Stimulated activated naive CD8-positive, alpha-beta T cell treated with anti-CD3 and anti-CD28 coated beads, Interleukin-15, Interleukin-2, amounts not matched to agents 100 ng/mL and 50 ng/mL, for 24 hours (primary cell): Measurements from ENCODE around the gene TNFAIP1.
"Not testable (repeated sequence)": the region's sequence is repeated elsewhere in the genome, so short reads cannot be mapped to it uniquely, and the experiment has no call there.

Experiments
- H3K27ac Mint-ChIP-seq: one replicate; pipeline ENCODE4 v1.8.0; 2021; ENCODE audit warnings: mild to moderate bottlenecking, mixed read lengths
- H3K27me3 Mint-ChIP-seq: one replicate; pipeline ENCODE4 v1.8.0; 2021; ENCODE audit warnings: mixed read lengths
- H3K36me3 Mint-ChIP-seq: one replicate; pipeline ENCODE4 v1.8.0; 2021; ENCODE audit warnings: low read depth, mixed read lengths
- H3K4me1 Mint-ChIP-seq: one replicate; pipeline ENCODE4 v1.8.0; 2021; ENCODE audit warnings: low read depth, mixed read lengths
- H3K4me3 Mint-ChIP-seq: one replicate; pipeline ENCODE4 v1.8.0; 2021; ENCODE audit warnings: mild to moderate bottlenecking, mixed read lengths
- H3K9me3 Mint-ChIP-seq: one replicate; pipeline ENCODE4 v1.8.0; 2021; ENCODE audit warnings: mixed read lengths

TNFAIP1 gene

GRCh38 chr17:28335201-28335958 is at the start of gene TNFAIP1, which contains the start of gene IFT20:
TSS of gene TNFAIP1 (plus strand) at chr17:28335761. CDS start at chr17:28339522, 3,761 bp downstream.
TSS of gene IFT20 (minus strand) at chr17:28335472. CDS start at chr17:28331985, 3,487 bp downstream.
- Mint-ChIP-seq H3K9me3 (no peaks in the 10 kb centered on the region), H3K27ac (peak within 1 kb of the TSS; percentile 89), H3K4me1 (peaks cover 43% of the 10 kb centered on the region), H3K4me3 (peak within 1 kb of the TSS; percentile 90), H3K27me3 (no peaks in the 10 kb centered on the region), H3K36me3 (no peaks in the 10 kb centered on the region)

GRCh38 chr17:28285965-28286364 is 49.6 kb upstream of the TNFAIP1 start:
- H3K36me3 Mint-ChIP-seq: no peaks in the 10 kb centered on the region

GRCh38 chr17:28290703-28291102 is 44.9 kb upstream of the TNFAIP1 start:
- H3K27me3 Mint-ChIP-seq: peaks cover 29% of the 10 kb centered on the region
- H3K4me3 Mint-ChIP-seq: no peak overlapping the region
- H3K9me3 Mint-ChIP-seq: no peaks in the 10 kb centered on the region
- H3K36me3 Mint-ChIP-seq: no peaks in the 10 kb centered on the region
- peaks cover 5% of the 10 kb centered on the region for H3K4me1 Mint-ChIP-seq
- no peak overlapping the region for H3K27ac Mint-ChIP-seq

More at GRCh38 chr17:28285965-28286364, 49.6 kb upstream of the TNFAIP1 start:
- Mint-ChIP-seq H3K27ac (no peak overlapping the region), H3K4me3 (no peak overlapping the region), H3K27me3 (peaks cover 8% of the 10 kb centered on the region), H3K9me3 (no peaks in the 10 kb centered on the region), H3K4me1 (no peaks in the 10 kb centered on the region)

- Mint-ChIP-seq H3K4me1 (peaks cover 17% of the 10 kb centered on the region), H3K4me3 (no peak overlapping the region), H3K9me3 (no peaks in the 10 kb centered on the region), H3K27me3 (peaks cover 29% of the 10 kb centered on the region), H3K36me3 (no peaks in the 10 kb centered on the region), H3K27ac (no peak overlapping the region)
Observed at GRCh38 chr17:28291780-28292330, 43.7 kb upstream of the TNFAIP1 start.

- not testable (repeated sequence) for H3K4me3 Mint-ChIP-seq, H3K9me3 Mint-ChIP-seq, H3K36me3 Mint-ChIP-seq, H3K27ac Mint-ChIP-seq
- Mint-ChIP-seq H3K4me1 (peaks cover 18% of the 10 kb centered on the region), H3K27me3 (peaks cover 29% of the 10 kb centered on the region)
Observed at GRCh38 chr17:28292878-28293277, 42.7 kb upstream of the TNFAIP1 start.

GRCh38 chr17:28293994-28294393 is 41.6 kb upstream of the TNFAIP1 start:
- Mint-ChIP-seq H3K4me3 (no peak overlapping the region), H3K9me3 (no peaks in the 10 kb centered on the region), H3K4me1 (peaks cover 18% of the 10 kb centered on the region)

GRCh38 chr17:28295677-28296578 is 39.6 kb upstream of the TNFAIP1 start:
- Mint-ChIP-seq H3K9me3 (no peaks in the 10 kb centered on the region), H3K4me3 (peak overlapping the region; percentile 15), H3K27me3 (peaks cover 25% of the 10 kb centered on the region), H3K4me1 (peaks cover 18% of the 10 kb centered on the region), H3K36me3 (no peaks in the 10 kb centered on the region), H3K27ac (peak overlapping the region; percentile 69)

More at GRCh38 chr17:28293994-28294393, 41.6 kb upstream of the TNFAIP1 start:
- H3K36me3 Mint-ChIP-seq: no peaks in the 10 kb centered on the region
- peaks cover 25% of the 10 kb centered on the region for H3K27me3 Mint-ChIP-seq
- H3K27ac Mint-ChIP-seq: no peak overlapping the region

GRCh38 chr17:28298449-28298848 is 37.1 kb upstream of the TNFAIP1 start:
- peaks cover 4% of the 10 kb centered on the region for H3K27me3 Mint-ChIP-seq
- H3K27ac Mint-ChIP-seq: no peak overlapping the region
- H3K9me3 Mint-ChIP-seq: no peaks in the 10 kb centered on the region
- H3K4me1 Mint-ChIP-seq: peaks cover 16% of the 10 kb centered on the region
- H3K4me3 Mint-ChIP-seq: no peak overlapping the region
- H3K36me3 Mint-ChIP-seq: no peaks in the 10 kb centered on the region

GRCh38 chr17:28306954-28307401 is 28.6 kb upstream of the TNFAIP1 start:
- Mint-ChIP-seq H3K36me3 (no peaks in the 10 kb centered on the region), H3K27me3 (peaks cover 31% of the 10 kb centered on the region), H3K4me3 (no peak overlapping the region), H3K9me3 (no peaks in the 10 kb centered on the region), H3K27ac (no peak overlapping the region), H3K4me1 (no peaks in the 10 kb centered on the region)

GRCh38 chr17:28313841-28314240 is 21.7 kb upstream of the TNFAIP1 start:
- Mint-ChIP-seq H3K9me3 (no peaks in the 10 kb centered on the region), H3K4me3 (no peak overlapping the region), H3K36me3 (no peaks in the 10 kb centered on the region), H3K27ac (no peak overlapping the region), H3K4me1 (peaks cover 10% of the 10 kb centered on the region), H3K27me3 (peaks cover 7% of the 10 kb centered on the region)

- H3K27ac Mint-ChIP-seq: no peak overlapping the region
- H3K27me3 Mint-ChIP-seq: peaks cover 7% of the 10 kb centered on the region
- no peaks in the 10 kb centered on the region for H3K9me3 Mint-ChIP-seq
- no peak overlapping the region for H3K4me3 Mint-ChIP-seq
- peaks cover 12% of the 10 kb centered on the region for H3K36me3 Mint-ChIP-seq
- H3K4me1 Mint-ChIP-seq: peaks cover 23% of the 10 kb centered on the region
Observed at GRCh38 chr17:28315846-28316705, 19.5 kb upstream of the TNFAIP1 start.

- Mint-ChIP-seq H3K9me3 (no peaks in the 10 kb centered on the region), H3K4me1 (peaks cover 31% of the 10 kb centered on the region), H3K27me3 (peaks cover 7% of the 10 kb centered on the region), H3K27ac (peak overlapping the region; percentile 86), H3K36me3 (peaks cover 22% of the 10 kb centered on the region), H3K4me3 (peak overlapping the region; percentile 89)
Observed at GRCh38 chr17:28317099-28317965, 18.2 kb upstream of the TNFAIP1 start.

- peaks cover 2% of the 10 kb centered on the region for H3K27me3 Mint-ChIP-seq
- H3K9me3 Mint-ChIP-seq: no peaks in the 10 kb centered on the region
- peaks cover 27% of the 10 kb centered on the region for H3K36me3 Mint-ChIP-seq
- H3K27ac Mint-ChIP-seq: peak overlapping the region; percentile 86
- H3K4me3 Mint-ChIP-seq: peak overlapping the region; percentile 89
- peaks cover 31% of the 10 kb centered on the region for H3K4me1 Mint-ChIP-seq
Observed at GRCh38 chr17:28317966-28318758, 17.4 kb upstream of the TNFAIP1 start.
